HG02571 (cell line): ENCODE results near the gene RRM1.
"Not testable (repeated sequence)": the region's sequence is repeated elsewhere in the genome, so short reads cannot be mapped to it uniquely, and the experiment has no call there.

ENCODE experiments used
- ATAC-seq: cut with Tn5 transposase; IDR thresholded peaks from one replicate; pipeline ENCODE4 v1.9.1; 2021; ENCODE audit warnings: mild to moderate bottlenecking, moderate library complexity; ENCODE audit not compliant: unreplicated experiment

RRM1 gene

DNA sequence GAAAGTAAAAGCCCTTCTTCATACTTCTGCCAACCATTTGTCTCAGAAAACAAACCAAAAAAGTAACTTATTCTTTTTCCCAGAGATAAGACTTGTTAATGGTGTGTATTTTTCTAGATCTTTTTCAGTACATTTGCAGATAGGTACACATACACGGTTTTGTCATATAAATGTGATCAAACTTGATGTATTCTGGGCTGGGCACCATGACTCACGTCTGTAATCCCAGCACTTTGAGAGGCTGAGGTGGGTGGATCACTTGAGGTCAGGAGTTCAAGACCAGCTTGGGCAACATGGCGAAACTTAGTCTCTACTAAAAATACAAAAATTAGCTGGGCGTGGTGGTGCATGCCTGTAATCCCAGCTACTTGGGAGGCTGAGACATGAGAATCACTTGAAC lies 35.6 kb downstream of the RRM1 start:
- ATAC-seq: not testable (repeated sequence)

DNA sequence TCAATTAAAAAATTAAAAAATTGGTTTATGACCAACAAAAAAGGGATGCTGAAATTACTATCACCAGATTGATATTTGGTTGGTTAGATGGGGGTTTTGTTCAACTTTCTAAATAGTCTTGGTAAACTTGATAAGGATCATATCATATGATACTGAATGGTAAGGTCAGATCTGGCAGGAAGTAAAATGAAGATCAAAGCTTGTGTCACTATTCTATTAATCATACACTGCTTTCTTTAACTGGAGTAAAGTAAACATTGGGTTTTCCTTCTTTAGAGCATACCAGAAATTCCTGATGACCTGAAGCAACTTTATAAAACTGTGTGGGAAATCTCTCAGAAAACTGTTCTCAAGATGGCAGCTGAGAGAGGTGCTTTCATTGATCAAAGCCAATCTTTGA lies 40.2 kb downstream of the RRM1 start:
- no peak for ATAC-seq

DNA sequence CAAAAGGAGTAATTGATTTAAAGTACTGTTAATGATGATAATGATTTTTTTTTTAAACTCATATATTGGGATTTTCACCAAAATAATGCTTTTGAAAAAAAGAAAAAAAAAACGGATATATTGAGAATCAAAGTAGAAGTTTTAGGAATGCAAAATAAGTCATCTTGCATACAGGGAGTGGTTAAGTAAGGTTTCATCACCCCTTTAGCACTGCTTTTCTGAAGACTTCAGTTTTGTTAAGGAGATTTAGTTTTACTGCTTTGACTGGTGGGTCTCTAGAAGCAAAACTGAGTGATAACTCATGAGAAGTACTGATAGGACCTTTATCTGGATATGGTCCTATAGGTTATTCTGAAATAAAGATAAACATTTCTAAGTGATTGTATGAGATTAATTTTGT lies 43.9 kb downstream of the RRM1 start:
- ATAC-seq: no peak

DNA sequence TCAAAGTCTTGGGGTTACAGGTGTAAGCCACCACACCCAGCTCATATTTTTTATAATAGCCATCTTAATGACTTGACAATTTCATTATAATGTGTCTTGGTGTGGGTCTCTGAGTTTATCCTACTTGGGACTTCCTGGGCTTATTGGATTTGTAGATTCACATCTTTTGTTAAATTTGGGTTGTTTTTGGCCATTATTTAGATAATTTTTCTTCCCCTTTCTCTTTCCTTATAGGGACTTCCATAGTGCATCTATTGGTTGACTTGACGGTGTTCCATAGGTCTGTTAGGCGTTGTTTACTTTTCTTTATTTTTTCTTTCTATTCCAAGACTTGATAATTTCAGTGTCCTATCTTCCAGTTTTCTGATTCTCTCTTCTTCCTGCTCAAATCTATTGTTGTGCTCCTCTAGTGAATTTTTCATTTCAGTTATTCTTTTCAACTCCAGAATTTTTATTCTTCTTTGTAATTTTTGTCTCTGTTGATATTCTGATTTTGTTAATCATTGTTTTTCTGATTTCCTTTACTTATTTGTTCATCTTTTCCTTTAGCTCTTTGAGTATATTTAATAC lies 45.6 kb downstream of the RRM1 start:
- ATAC-seq: no peak

DNA sequence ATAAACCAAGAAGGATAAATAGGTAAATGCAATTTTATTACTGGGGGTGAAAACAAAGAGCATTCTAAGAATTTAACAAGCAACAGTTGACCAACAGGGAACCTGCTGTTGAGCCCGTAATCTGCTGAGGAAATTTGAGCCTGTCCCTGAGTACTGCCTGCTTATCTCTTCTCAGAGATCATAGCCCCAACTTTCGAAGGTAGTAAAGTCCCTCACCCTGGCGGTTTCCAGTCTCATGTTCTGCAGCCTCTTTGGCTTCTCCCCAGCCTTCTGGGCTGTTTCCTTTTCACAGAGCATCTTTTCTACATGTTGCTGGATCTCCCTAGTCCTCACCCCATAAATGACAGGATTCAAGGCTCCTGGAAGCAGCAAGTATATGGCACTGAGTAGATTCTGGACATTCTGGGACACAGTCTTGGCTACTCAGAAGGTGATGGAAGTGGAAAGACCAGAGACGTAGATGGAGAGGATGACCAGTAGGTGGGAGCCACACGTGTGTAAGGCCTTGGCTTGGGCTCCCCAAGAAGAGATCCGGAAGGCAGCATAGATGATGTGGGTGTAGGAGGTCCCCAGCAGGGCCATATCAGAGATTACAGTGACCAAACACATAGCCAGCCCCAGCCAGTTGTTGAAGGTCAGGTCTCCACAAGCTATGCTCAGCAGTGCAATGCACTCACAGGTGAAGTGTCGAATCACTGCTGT lies 51.6 kb downstream of the RRM1 start:
- no peak for ATAC-seq

DNA sequence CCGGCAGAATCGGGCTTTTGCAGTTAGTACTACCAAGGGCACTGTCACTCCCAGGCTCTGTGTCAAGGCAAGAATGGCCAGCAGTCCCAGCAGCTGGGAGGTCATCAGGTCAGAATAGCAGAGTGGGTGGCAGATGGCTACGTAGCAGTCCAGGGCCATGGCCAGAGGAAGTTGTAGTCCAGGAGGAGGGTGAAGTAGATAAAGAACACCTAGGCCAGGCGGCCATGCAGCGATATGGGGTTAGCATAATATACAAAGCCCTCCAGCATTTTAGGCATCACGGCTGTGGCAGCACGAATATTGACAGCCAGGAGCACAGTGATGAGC lies 52.1 kb downstream of the RRM1 start:
- no peak for ATAC-seq

DNA sequence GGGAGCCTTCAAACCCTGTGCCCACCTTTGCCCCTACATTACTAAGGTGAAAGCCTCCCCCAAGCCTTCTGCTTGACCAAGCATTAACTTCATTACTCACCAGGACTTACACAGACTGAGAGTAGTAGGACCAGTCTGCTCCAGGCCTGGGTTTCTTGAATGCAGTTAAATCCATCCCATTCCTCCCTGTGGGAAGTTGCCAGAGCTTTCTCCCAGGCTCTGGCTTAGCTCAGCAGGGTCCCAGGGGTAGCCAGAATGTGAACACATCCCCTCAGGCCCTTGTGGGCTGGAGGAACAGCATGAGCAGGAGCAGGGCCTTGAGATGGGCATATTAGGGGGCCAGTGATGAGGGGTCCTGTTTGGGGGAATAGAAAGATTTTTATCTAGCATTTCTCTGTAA lies 59.9 kb downstream of the RRM1 start:
- ATAC-seq: no peak

DNA sequence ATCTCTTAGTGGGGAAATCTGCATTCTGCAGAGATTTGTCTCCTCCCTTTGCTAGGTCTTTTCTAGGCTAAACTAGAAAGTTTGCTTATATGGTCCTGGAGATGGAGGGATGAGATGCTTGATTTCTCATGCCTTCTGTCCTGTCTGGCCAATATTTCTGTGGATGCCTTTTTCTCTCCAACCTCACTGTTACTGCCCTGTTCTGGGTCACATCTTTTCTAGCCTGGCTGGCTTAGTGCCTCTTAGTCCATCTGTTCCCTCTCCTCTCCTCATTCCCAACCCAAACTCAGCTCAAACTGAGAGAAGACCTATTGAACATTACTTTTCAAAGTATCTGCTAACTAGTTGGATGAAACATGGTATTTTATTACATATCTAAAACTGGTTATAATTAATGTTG lies 62.0 kb downstream of the RRM1 start:
- ATAC-seq: no peak

DNA sequence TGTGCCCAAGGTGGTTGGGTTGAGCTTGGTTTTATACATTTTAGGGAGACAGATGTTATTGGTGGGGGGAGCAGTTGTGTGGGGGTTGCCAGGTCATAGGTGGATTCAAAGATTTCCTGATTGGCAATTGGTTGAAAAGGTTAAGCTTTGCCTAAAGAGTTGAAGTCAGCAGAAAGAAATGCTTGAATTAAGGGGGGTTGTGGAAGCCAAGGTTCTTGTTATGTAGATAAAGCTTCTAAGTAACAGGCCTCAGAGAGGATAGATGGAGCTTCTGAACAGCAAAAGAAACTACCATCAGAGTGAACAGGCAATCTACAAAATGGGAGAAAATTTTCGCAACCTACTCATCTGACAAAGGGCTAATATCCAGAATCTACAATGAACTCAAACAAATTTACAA lies 64.2 kb downstream of the RRM1 start:
- ATAC-seq: not testable (repeated sequence)

DNA sequence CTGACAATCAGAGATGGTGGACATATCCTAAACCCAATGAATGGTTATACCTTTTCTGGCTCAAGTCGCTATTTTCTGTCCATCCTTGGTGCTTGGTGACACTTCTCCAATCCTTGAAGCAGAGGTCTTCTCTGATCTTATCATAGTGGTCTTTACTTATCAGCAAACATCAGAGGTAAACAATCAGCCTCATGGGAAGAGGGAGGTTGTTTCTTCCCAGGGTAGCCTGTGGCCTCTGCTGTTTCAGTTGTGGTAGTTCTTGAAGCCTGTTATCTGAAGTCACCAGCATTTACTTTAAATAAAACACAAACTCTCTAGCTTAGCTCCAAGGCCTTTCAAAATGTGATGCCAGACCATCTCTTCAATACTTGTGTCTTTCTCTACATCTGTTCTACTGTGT lies 66.7 kb downstream of the RRM1 start:
- no peak for ATAC-seq

DNA sequence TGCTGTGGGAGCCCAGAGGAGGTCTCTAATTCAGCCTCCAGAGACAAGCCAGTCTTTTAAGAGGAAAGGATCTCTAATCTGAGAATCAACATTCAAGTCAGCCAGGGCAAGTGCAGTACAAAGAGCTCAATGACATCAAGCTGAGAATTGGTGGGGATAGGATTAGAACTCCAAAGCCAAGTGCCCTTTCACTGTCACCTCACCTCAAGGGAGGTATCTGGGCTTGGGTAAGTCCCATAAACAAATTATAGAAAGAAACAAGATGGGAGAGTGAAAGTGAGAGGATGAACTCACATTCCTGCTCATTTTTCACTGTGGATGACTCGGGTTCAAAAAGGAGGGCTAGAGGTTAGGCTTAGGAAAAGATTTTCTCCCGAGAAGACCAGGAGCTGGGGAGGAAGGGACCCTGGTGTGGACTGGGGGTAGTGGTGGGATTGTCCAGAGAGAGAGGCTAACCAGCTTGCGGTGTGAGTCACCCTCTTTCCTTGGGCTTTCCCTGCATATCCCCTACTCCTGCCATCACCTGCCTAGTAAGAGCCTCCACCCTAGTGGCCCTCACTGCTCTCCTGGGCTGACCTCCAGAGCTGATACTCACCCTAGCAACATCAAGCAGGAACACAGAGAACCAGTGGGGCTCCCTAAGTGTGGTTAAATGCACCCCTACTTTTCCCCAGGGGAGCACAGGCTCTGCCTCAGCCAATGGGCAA lies 70.4 kb downstream of the RRM1 start:
- ATAC-seq: no peak

DNA sequence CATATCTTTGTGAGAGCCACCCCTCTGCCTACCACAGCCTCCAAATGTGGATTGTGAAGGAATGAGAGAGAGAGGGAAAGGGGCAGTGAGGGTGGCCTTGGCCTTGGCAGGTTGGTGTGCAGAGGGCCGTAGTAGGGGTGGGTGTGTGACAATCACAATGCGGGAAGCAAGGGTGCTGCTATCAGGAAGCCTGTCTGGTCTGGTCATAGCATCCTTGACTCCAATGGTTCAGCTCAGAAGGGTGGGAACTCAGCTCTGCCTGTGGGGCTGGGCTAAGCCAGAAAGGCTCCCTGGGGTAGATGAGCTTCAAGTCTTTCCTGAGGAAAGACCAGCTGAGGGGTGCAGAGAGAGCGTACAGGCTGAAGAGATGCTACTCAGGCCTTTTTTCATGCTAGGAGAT lies 72.7 kb downstream of the RRM1 start:
- no peak for ATAC-seq

DNA sequence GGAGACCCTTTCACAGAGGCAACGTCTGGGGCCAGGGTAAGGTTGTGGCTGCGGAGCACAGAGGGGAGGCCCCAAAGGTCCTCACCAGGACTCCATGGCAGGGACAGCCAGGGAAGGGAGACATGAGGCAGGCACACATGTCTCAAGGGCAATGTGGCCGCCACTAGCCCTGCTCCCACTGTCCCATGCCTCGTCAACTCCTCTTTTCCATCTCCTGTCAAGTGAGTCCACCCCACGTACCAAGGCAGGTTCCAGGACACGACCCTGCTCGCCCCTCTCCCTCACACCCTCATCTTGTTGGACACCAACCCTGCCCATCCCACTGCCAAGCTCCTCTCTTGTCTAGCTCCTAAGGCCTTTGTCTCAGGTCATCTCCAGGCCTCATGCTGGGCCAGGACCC lies 73.2 kb downstream of the RRM1 start:
- no peak for ATAC-seq

DNA sequence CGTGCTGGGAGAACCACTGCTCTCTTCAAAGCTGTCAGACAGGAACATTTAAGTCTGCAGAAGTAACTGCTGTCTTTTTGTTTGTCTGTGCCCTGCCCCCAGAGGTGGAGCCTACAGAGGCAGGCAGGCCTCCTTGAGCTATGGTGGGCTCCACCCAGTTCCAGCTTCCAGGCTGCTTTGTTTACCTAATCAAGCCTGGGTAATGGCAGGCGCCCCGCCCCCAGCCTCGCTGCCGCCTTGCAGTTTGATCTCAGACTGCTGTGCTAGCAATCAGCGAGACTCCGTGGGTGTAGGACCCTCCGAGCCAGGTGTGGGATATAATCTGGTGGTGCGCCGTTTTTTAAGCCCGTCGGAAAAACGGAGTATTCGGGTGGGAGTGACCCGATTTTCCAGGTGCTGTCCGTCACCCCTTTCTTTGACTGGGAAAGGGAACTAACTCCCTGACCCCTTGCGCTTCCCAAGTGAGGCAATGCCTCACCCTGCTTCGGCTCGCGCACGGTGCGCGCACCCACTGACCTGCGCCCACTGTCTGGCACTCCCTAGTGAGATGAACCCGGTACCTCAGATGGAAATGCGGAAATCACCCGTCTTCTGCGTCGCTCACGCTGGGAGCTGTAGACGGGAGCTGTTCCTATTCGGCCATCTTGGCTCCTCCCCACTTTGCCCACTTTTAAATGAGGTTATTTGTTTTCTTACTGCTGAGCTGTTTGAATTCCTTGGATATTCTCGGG lies 81.2 kb downstream of the RRM1 start:
- not testable (repeated sequence) for ATAC-seq

DNA sequence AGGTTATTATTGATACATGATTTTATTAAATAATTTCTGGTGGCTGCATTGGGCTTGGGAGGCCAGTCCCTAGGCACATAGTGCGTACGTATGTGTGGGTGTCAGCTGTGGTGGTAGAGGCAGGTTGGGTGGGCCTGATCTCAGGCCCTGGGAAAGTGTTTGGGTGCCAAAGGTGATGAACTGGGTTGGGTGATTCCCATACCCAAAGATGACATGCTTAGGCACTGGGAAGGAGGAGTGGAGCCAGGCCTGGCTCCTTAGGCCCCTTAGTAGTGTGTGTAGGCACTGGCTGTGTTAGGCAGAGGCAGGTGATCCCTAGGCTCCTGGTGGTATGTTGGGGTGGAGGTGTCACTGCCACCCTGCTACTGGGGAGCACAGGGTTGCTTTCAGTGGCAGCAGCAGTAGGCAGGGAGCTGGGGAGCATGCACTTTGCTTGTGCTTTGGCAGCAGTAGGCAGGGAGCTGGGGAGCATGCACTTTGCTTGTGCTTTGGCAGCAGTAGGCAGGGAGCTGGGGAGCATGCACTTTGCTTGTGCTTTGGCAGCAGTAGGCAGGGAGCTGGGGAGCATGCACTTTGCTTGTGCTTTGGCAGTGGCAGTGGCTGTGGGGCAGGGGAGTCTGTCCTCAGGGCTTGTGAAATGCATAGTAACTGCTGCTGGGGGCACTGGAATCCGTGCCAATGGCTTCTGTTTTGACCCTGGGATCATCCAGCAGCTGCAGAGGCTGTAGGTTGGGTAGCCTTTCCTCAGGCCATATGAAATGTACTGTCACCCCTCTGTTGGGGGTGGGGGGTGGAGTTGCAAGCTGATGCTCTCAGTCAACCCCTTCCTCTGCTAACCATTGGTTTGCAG lies 84.4 kb downstream of the RRM1 start:
- no peak for ATAC-seq

DNA sequence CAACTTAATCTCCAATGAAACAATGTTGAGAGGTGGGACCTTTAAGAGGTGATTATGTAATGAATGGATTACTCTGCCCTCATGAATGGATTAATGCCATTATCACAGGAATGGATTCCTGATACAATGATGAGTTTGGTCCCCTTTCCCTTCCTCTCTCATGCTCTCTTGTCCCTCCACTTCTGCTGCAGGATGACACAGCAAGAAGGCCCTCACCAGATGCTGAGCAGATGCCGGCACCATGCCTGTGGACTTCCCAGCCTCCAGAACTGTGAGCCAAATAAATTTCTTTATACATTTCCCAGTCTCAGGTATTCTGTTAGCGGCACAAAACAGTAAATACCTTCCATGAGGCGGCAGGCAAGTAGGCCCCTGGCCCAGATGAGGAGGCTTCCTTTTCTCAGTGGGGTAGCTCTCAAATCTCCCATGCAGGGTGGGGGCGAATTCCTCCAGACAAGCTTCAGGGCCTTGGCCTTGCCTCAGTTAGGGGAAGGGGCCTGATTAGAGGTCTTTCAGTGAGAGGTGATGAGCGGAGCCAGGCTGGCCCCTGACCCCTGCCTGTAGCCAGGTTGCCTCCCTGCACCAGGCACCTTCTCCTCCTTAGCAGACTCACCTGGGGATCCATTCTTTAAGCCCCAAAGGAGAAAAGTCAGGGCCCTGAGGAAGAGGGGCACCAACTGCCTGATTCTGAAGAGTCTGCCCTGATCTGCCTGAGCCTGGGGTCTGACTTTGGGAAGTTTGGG lies 86.0 kb downstream of the RRM1 start:
- ATAC-seq: no peak

DNA sequence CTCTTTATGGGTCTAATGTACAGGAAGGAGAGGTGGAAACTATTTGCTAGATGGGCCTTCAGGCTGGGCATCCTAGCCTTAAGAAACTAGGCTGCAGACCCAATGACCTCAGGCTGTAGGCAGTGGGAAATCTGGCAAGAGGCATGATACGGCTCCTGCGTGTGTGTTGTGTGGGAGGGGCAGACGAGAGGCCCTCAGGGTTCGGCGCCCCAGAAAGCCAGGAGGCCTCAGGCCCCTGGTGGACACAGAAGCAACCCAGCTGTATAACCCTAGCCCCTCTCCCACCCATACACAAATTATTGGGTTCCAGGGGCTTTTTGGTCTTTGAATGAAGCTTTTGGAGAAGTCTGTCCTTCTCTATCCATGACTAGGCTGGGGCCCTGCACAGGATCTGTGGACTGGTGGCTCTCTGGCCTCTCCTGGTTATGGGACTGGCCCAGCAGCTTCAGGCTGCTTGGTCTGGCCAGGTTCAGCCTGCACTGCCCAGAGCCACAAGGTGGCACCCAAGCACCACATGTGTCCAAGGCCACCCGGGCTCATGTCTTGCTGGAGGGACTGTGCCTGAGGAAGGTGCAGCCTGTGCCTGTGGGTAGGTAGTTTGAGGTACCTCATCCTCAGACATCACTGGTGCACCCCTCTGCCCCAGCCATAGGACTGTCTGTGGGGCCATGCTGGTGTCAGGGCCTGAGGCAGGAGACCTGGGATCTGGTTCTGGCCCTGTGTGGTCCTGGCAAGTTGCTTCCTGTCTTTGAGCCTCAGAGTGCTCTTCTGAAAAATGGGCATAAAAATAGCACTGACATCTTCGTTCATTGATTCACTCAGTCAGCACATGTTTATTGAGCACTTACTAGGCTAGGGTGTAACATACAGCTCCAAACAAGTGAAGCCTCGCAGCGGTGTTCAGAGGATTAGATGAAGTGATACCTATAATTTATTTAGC lies 87.5 kb downstream of the RRM1 start:
- no peak for ATAC-seq

DNA sequence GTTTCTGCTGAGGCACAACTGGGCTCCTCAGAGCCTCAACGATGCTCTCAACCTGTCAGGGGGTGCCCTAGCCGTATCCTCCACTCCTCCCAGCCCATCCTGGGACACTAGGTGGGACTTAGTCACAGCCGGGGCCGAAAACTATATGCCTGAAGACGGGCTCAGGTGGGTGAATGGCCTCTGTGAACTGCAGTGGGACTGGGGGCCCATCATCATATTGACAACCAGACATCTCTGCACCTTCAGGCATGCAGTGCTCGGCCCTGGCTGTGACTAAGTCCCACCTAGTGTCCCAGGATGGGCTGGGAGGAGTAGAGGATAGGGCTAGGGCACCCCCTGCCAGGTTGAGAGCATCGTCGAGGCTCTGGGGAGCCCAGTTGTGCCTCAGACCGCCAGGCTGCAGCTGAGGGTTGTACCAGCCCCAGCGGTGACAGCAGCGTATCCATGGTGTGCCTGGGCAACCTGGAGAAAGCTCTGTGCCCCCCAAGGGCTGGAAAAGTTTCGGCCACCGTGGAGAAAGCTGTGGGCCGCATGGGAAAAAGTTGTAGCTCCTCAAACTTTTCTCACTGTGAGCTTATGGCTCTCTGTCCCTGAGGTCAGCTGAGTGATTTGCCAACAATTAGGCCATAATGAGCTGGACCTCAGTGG lies 88.9 kb downstream of the RRM1 start:
- ATAC-seq: no peak
